Stimulated activated naive CD8-positive, alpha-beta T cell treated with anti-CD3 and anti-CD28 coated beads, Interleukin-15, Interleukin-2, amounts not matched to agents 100 U/mL and 50 U/mL, for 24 hours (primary cell): ENCODE measurements around the gene RPL27A.

ENCODE experiments used
- ATAC-seq: fragments of 150-1000 bp; cut with Tn5 transposase; one replicate; pipeline ENCODE4 v1.10.0; 2021
- DNase-seq: peaks from one replicate; pipeline ENCODE4 v3.0.0; 2021

Gene RPL27A

DNA sequence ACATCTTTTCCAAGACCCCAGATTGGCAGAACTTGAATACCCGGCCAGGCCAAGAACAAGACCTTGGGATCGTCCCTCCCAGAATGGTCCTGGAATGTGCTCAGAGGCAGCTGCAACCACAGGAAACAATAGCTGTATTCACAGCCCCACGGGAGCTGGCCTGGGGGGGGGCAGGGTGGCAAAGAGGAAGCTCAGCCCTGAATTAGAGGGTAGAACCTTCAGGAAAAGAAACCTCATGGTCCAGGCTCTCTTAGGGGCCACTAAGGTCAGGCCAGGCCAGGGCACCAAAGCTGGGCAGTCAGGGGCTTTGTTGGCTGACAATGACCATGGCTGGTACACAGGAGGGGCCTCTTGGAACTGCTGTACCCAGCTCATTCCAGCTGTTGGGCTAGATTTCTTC, 17.3 kb downstream of the RPL27A start:
- ATAC-seq: no peak

DNA sequence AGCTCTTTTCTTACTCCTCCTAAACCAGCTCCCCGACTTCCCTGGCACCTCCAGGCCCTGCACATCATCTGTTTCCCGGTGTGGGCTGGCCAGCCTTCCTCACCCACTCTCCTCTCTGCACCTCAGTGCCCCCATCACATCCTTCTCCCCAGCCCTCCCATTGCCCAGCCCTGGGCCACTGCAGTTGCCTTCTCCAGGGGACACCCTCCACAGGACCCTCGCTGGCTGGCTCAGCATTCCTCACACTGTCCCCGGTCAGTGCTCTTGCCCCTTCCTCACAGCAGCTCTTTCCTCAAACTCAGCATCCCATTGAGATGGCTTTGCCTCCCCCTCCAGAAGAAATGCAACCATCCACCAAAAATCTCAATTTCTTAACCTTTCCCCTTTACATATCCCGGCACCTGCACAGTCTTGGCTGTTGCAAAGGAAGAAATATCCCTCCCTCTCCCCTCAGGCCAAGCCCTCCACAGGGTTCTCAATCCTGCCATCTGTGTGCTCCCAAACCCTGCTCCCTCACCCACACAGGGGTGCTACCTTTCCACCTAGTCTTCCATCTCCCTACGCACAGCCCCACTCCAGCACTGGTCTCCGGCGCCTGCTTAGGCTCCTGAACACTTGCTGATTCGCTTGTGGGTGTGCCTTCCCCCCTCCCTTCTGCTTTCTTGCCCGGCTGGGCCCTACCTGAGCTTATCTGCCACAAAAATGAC, 19.5 kb downstream of the RPL27A start:
- ATAC-seq (no peak), DNase-seq (no peak)

More for the DNA sequence above, 17.3 kb downstream of the RPL27A start:
- DNase-seq: no peak

- DNase-seq (no peak), ATAC-seq (no peak)
Observed at GRCh38 chr11:8702598-8702915, 20.0 kb downstream of the RPL27A start.

GRCh38 chr11:8704136-8704535, 21.5 kb downstream of the RPL27A start:
- no peak for ATAC-seq
- no peak for DNase-seq

DNA sequence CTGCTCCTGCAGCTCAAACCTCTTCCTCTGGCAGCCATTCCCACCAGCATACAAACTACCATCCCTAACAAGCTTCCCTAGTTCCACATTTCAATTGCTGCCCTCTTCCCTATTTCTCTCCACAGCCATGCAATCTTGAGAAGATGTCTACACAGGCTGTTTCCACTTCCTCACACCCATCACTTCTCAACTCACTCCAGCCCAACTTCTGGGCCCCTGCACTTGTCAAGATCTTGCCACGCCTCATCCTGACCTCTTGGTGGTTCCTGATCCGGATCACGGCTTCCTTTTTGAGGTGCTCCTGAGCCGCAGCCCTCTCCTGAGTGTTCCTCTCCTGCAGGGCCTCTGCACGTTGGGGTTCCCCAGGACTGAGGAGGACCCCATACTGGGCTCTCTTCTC, 22.6 kb downstream of the RPL27A start:
- ATAC-seq: no peak
- no peak for DNase-seq

GRCh38 chr11:8706673-8707432, 24.3 kb downstream of the RPL27A start:
- no peak for ATAC-seq
- no peak for DNase-seq

- ATAC-seq: no peak
- DNase-seq: no peak
Observed at GRCh38 chr11:8707541-8708191, 25.1 kb downstream of the RPL27A start.

- ATAC-seq (no peak), DNase-seq (no peak)
Observed at GRCh38 chr11:8709002-8709672, 26.5 kb downstream of the RPL27A start.

DNA sequence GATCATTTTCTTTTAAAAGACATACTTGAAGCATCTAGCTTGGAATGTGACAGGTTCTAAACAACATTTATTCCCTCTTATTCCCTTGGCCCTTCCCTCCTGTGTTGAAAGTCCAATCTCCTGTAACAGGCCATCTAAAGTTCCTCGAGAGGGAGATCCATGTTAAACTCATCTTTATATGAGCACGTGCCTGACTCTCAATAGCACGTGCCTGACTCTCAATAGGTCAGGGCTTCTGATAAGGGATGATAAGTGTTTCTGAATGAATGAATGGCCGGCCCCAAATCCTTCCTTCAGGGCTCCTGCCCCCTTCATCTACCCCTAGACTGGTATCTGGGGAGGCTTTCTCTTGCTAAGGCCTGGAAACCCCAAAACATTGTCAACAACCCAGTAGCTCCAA, 27.2 kb downstream of the RPL27A start:
- no peak for DNase-seq
- no peak for ATAC-seq

- DNase-seq (no peak), ATAC-seq (no peak)
Observed at GRCh38 chr11:8711895-8712442, 29.4 kb downstream of the RPL27A start.

- ATAC-seq: no peak
- no peak for DNase-seq
Observed at GRCh38 chr11:8712506-8712905, 29.9 kb downstream of the RPL27A start.

- no peak for ATAC-seq
- DNase-seq: no peak
Observed at GRCh38 chr11:8713760-8714454, 31.3 kb downstream of the RPL27A start.

DNA sequence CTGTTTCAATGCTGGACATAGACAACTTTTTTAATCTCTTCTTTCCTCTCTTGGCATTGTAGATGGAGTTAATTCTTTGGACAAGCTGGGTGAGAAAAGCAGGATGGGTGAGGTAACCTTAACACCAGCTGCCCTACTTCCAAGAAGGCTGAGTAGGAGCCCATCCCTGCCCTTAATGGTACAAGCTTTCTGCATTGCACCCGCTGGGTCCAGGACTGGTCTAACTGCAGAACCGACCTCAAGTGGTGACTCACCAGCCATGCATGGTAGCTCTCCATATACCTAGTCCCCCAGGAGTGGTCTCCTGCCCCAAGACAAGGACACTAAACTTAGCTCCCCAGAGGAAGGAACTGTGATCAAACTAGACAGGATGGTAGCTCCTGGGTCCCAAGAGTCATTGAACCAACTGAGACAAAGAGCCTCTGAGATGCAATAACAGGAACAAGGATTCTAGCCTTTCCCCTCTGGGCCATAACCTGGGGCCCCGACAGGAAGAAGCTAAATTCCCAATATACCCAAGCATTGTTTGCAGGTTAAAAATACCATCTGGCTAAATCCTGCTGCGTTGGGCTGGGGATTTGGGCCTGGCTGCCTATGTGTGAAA, 32.1 kb downstream of the RPL27A start:
- DNase-seq: no peak

DNA sequence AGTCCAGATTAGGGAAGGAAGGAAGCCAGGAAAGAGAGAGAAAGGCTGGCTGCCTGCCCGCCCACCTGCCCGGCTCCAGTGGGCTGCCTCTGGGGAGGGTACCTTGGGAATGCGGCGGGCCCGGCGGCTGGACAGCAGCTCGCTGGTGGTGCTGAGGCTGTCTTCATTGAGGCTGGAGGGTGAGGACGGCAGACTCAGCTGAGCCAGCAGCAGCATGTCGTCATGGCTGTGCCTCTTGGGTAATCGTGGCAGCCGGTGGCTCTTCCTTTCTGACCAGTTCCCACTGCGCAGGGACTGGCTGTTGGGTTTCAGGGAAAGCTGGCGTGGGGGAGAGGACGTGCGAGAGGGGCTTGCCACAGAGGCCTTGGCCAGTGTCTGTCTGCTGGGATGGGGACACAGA, 32.9 kb downstream of the RPL27A start:
- ATAC-seq (no peak), DNase-seq (no peak)

More for the DNA sequence above, 32.1 kb downstream of the RPL27A start:
- no peak for ATAC-seq

DNA sequence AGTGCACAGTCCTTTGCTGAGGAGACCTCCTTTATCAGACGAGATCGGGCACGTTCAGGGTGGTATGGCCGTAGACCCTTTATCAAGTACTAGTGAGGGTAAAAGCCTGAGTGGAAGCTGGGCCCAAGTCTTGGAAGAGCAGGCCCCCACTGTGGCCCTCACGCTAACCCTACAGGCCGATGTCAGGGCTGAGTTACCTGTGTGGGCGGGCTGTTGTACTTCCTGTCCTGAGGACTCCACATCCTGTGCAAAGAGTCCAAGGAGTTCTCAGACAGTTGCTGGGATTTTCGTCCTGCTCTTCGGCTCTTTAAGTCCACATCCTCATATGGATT, 34.9 kb downstream of the RPL27A start:
- DNase-seq (no peak), ATAC-seq (no peak)

- DNase-seq (no peak), ATAC-seq (no peak)
Observed at GRCh38 chr11:8717876-8718753, 35.5 kb downstream of the RPL27A start.

GRCh38 chr11:8719211-8719649, 36.6 kb downstream of the RPL27A start:
- ATAC-seq: no peak
- DNase-seq: no peak

DNA sequence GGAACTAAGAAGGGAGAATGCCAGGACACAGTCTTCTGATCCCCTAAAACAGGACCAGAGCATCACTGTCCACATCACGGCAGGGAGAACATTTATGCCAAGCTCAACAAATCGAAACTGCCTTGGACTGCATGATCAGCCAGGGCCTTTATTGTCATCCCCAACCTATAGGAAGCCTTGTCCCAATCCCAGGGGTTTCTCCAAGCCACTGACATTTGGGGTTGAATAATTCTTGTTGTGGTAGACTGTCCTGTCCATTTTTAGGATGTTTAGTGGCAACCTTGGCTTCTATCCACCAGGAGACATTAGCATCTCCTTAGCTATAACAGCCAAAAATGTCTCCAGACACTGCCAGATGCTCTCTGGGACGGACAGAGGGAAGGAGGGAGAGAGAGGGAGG, 37.1 kb downstream of the RPL27A start:
- no peak for DNase-seq

DNA sequence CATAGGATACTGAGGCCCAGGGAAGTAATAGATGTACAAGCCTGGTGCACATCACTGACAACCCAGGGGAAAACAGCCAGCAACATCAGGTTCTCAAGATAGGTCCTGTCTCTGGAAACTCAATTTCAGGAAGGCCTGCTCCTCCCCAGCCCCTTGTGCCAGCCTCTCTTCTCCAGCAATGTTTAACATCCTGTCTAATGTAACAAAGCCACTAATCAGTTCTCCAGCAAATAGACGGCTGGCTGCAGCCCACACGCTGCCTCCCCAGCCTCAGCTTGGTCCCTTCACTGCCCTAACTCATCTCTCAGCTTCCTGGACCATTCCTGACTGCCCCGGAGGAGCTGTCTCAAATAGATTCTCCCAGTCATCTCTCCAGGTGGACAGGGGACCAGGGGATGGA, 37.8 kb downstream of the RPL27A start:
- ATAC-seq: no peak
- DNase-seq: no peak

More for the DNA sequence above, 37.1 kb downstream of the RPL27A start:
- no peak for ATAC-seq

GRCh38 chr11:8720868-8721608, 38.4 kb downstream of the RPL27A start:
- DNase-seq (no peak), ATAC-seq (no peak)
